NCI-H1105 (cell line): Measurements from ENCODE around the gene SHISAL1.

Experiments
- DNase-seq: peaks from one replicate; lab custom pipeline; 2025; lab: John Stamatoyannopoulos, UW

The SHISAL1 gene

DNA sequence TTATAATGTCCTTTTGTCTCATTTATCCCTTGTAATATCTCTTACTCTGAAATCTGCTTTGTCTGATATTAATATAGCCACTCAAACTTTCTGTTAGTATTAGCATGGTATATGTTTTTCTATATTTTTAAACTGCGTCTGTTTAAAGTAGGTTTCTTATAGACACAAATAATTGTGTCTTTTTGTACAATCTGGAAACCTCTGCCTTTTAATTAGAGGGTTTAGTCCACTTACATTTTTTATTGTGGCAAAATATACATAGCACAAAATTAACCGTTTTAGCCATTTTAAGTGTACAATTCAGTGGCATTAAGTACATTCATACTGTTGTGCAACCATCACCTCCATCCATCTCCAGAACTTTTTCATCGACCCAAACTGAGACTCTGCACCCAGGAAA lies 103.4 kb downstream of the SHISAL1 start:
- no peak for DNase-seq

GRCh38 chr22:44207981-44208317 lies 104.8 kb downstream of the SHISAL1 start:
- DNase-seq = no peak

DNA sequence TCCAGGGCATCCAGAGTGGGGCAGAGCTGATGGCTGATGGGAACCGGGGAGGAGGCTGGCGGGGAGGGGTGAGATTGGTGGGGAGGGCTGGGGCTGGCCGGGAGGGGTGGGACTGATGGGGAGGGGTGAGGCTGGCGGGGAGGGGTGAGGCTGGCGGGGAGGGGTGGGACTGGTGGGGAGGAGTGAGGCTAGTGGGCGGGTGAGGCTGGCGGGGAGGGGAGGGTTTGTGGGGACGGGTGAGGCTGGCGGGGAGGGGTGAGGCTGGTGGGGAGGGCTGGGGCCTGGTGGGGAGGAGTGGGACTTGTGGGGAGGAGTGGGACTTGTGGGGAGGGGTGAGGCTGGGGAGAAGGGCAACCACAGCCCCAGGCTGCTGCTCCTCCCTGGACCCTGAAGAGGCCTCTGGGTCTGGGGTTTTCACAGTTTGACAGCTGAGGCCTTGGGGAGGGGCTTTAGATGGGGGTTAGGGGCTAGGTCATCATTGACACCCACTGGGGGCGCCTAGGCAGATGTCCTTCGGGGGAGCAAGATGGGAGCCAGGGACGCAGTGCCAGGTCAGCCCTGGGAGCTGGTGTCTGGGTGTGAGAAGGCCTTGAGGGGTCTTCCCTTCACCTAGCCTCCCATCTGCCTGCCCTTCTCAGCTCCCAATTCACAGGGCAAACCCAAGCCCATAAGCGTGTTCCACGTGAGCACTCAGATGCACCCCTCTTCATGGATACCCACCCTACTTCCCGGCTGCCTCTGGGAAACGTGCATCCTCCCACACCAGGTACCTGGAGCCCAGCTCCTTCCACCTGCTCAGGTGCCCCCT lies 105.4 kb downstream of the SHISAL1 start:
- no peak for DNase-seq

DNA sequence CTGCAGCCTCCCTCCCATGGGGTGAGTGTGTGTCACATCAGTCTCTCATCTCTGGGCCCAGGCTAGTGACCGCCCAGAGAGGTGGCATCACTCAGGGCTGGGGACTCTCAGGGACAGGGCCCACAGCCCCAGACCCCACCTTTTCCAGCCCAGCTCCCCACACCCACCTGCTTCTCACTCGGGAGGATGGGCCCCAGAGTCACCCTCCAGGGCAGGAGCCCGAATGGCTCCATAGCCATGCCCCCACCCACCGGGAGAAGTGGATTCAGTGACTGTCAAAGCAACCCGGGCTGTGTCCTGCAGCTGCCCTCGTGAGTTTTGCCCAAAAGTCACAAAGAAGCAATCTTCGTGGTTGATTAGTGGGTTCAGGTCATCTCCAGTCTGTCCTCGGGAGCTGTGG lies 106.1 kb downstream of the SHISAL1 start:
- DNase-seq = no peak

DNA sequence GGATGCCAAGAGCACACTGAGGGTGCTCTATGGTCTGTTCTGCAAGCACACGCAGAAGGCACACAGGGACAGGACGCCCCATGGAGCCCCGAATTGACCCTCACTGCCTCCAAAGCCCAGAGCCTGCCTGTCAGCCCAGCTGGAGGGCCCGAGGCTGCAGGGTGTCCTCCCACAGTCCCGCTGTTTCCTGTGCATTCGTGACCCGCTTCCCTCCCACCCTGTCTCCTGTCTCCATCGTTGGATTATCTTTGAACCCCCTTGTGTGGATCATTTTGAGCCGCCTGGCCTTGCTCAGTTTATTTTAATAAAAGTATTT lies 106.5 kb downstream of the SHISAL1 start:
- no peak for DNase-seq

- DNase-seq = no peak
These were observed 107.0 kb downstream of the SHISAL1 start for GRCh38 chr22:44205516-44206329.

DNA sequence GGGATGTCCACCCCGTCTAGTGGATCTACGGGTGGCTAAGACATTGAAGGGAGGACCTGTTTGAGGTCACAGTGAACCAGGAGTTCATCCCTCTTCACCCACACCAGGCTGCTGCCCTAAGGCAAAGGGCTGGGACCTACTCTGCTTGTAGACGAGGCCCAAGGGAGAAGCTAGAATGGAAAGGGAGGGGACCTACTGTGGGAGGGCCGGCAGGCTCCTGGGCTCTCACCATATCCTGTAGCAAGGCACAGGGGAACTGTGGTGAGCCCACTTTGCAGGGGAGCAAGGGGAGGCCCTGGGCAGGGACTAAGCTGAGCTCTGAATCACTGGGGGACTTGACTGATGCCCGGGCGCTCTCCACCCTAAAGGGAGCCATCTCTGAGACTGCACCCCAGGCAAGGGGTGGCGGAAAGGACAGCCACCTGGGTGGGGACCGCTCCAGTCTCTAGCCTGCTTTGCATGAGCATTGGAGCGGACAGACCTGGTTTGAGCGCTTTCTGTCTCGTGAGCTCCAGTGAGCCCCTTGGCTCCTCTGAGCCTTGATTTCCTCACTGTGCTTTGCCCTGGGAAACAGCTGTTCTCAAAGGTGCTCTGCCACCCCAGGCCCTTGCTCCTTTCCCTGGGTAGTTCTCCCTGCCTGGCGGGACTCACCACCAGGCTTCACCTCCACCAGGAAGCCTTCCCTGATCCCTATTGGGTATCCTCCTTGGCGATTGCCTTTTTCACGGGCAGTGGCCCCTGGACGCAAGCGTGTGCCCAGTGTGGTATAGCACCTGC lies 107.8 kb downstream of the SHISAL1 start:
- DNase-seq = no peak

DNA sequence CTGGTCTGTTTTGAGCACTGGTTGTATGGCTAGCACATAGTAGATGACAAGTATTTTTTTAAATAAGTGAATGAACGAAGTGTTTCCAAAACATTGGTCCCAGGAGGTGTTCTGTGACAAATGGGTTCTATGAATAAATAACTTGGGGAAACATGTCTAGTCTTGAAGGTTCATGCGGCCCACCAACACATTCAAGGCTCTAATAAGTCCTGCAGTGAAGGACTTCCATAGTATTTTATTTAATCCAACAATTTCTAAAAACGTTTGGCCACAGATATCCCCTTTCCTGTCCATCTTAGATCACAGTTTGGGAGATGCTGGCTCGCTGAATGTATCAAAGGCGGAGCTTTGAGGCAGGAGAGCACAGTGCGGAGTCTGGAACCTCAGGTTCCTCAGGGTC lies 109.5 kb downstream of the SHISAL1 start:
- DNase-seq = no peak

GRCh38 chr22:44202261-44202789 lies 110.4 kb downstream of the SHISAL1 start:
- no peak for DNase-seq

- no peak for DNase-seq
These were observed 111.1 kb downstream of the SHISAL1 start for GRCh38 chr22:44201665-44202064.

DNA sequence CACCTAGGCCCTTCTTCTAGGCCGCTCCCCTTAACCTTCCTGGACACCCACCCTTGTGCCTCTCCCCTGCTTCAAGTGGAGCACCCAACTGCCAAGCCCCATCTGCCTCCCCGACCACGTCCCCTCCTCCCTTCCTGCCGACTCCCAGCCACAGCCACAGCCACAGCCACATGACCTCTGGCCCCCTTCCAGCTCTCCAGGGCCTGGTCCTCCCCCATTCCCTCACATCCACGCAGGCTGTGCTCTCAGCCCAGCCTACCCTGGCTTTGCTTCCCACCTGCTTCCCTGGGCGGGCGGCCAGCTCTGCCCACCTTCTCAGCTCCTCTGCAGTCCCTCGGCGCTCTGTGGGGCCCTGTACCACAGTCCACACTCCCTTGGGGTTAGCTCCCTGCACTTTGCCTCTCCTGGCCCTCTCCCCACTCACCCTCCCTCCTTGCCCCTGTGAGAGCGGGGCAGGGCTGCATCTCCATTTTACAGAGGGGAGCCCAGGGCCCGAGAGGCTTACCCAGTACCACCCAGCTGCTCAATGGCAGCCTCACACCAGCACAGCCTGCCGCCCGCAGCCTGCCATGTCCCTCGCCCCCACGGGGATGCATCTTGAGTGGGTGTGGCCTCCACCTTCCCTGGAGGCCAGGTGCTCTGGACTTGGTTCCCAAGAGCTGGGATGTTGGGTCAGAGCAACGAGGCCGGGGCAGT lies 111.7 kb downstream of the SHISAL1 start:
- DNase-seq = no peak

GRCh38 chr22:44200451-44200850 lies 112.3 kb downstream of the SHISAL1 start:
- DNase-seq = no peak

GRCh38 chr22:44199866-44200265 lies 112.9 kb downstream of the SHISAL1 start:
- DNase-seq = no peak

DNA sequence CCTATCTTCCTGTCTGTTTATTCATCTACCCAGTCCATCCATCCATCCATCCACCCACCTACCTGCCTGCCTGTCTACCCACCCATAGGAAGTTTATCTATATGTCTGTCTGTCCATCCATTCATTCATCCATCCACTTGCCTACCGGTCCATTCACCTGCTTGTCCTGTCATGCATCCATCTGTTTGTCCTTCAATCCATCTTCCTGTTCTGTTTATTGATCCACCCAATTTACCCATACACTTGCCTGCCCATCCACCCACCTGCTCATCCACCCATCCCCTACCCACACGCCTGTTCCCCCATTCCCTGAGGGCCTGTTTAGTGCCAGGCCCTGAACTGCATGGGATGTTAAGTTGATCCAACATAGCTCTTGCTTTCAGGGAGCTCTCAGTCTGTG lies 113.6 kb downstream of the SHISAL1 start:
- DNase-seq = no peak

DNA sequence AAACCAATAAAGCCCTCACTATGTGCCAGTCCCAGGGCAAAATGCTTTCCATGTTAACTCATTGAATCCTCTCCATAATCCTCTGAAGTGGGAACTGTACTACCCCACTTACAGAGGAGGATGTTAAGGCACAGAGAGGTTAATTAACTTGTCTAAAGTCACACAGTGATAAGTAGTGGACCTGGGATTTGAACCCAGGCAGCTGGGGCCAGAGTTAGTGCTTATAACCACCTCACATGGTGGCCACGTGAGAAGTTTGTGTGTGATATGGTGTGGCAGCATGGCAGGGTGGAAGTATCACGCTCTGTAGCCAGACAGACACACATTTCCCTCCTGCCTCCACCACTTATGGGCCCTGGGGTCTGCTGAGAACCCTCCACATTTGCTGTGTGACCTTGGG lies 115.5 kb downstream of the SHISAL1 start:
- DNase-seq = no peak

GRCh38 chr22:44196731-44197131 lies 116.0 kb downstream of the SHISAL1 start:
- DNase-seq = no peak

DNA sequence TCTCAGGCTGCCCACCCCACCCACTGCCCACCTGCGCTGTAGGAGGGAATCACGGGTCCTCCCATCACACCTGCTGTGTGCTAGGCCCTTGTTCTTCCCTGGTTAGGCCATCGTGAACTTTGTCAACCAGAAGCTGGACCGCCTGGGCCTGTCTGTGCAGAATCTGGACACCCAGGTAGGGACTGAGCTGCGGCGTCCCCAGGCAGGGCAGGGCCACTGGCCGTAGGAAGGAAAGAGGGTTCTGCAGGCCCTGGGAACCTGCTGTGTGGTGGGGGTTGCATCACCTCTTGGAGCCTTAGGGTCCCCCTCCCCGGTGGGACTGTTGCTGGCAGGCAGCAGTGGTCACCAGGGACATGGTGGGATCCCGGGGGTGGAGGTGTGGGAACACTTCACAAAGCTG lies 116.5 kb downstream of the SHISAL1 start:
- no peak for DNase-seq

GRCh38 chr22:44195189-44195871 lies 117.4 kb downstream of the SHISAL1 start:
- no peak for DNase-seq

- DNase-seq = no peak
These were observed 118.2 kb downstream of the SHISAL1 start for GRCh38 chr22:44194569-44194968.
